PFSK-1 (cell line): ENCODE measurements around the gene GSK3A.

Source experiments
- FOXP2 ChIP-seq: optimal IDR thresholded peaks from 2 replicates; pipeline ENCODE3; 2011; ENCODE audit warnings: borderline replicate concordance, control low read depth, inconsistent platforms; ENCODE audit not compliant: insufficient read depth; ENCODE audit errors: extremely low read length, extremely low read depth
- POLR2AphosphoS5 ChIP-seq: IDR thresholded peaks from 2 replicates; pipeline ENCODE4 v1.6.1; 2012; ENCODE audit warnings: low read depth, mild to moderate bottlenecking, control low read depth, low read length, moderate library complexity
- REST ChIP-seq, 2 experiments: IDR thresholded peaks; 2 replicates each; pipeline versions ENCODE4 v1.6.1 to v1.8.0; 2011 to 2012; ENCODE audit warnings: low read depth in 2 of 2, low read length in 2 of 2, control low read depth in 1 of 2, inconsistent platforms in 1 of 2, mild to moderate bottlenecking in 1 of 2, moderate library complexity in 1 of 2; ENCODE audit not compliant: insufficient read depth in 1 of 2
- SIN3A ChIP-seq: IDR thresholded peaks from 2 replicates; pipeline ENCODE4 v1.6.1; 2012; ENCODE audit warnings: mild to moderate bottlenecking, low read length, moderate library complexity, borderline replicate concordance; ENCODE audit not compliant: insufficient read depth
- TAF1 ChIP-seq: IDR thresholded peaks from 2 replicates; pipeline ENCODE4 v1.6.1; 2012; ENCODE audit warnings: low read length, control low read depth, borderline replicate concordance; ENCODE audit not compliant: insufficient read depth

GSK3A gene

GRCh38 chr19:42276284-42276683 is 33.9 kb upstream of the GSK3A start:
- TF ChIP-seq SIN3A (no peak), REST (IDR thresholded peaks at IDR 0.05; ENCODE audit: insufficient read depth in 1 of 2, low read depth in 2 of 2, low read length in 2 of 2) (no peak), POLR2AphosphoS5 (no peak), TAF1 (no peak), FOXP2 (no peak)

GRCh38 chr19:42275517-42275916 is 33.1 kb upstream of the GSK3A start:
- no peak for TF ChIP-seq REST (IDR thresholded peaks at IDR 0.05; ENCODE audit: insufficient read depth in 1 of 2, low read depth in 2 of 2, low read length in 2 of 2)
- TF ChIP-seq SIN3A, result no peak
- TF ChIP-seq FOXP2, result no peak
- TF ChIP-seq TAF1, result no peak
- TF ChIP-seq POLR2AphosphoS5, result no peak

GRCh38 chr19:42275103-42275502 is 32.7 kb upstream of the GSK3A start:
- 0 out of 2 replicates have a peak, but pooled peaks have one; percentile 16 for TF ChIP-seq POLR2AphosphoS5
- TF ChIP-seq FOXP2, result no peak
- no peak for TF ChIP-seq REST (IDR thresholded peaks at IDR 0.05; ENCODE audit: insufficient read depth in 1 of 2, low read depth in 2 of 2, low read length in 2 of 2)

GRCh38 chr19:42274065-42274682 is 31.8 kb upstream of the GSK3A start:
- TF ChIP-seq SIN3A (no peak), TAF1 (no peak), FOXP2 (no peak), REST (IDR thresholded peaks at IDR 0.05; ENCODE audit: insufficient read depth in 1 of 2, low read depth in 2 of 2, low read length in 2 of 2) (no peak), POLR2AphosphoS5 (no peak; the same call in 1 of the 2 replicates)
